Measurements from ENCODE around the gene SLC3A2. TPM values are rescaled to one million over a fixed set of nuclear protein-coding genes. Genes with fewer than 3 reads are reported as not detected.
"Not testable (repeated sequence)": the region's sequence is repeated elsewhere in the genome, so short reads cannot be mapped to it uniquely, and the experiment has no call there.

The SLC3A2 gene
- 100 to 1,000 TPM; 730 to 898 TPM for total RNA-seq

DNA sequence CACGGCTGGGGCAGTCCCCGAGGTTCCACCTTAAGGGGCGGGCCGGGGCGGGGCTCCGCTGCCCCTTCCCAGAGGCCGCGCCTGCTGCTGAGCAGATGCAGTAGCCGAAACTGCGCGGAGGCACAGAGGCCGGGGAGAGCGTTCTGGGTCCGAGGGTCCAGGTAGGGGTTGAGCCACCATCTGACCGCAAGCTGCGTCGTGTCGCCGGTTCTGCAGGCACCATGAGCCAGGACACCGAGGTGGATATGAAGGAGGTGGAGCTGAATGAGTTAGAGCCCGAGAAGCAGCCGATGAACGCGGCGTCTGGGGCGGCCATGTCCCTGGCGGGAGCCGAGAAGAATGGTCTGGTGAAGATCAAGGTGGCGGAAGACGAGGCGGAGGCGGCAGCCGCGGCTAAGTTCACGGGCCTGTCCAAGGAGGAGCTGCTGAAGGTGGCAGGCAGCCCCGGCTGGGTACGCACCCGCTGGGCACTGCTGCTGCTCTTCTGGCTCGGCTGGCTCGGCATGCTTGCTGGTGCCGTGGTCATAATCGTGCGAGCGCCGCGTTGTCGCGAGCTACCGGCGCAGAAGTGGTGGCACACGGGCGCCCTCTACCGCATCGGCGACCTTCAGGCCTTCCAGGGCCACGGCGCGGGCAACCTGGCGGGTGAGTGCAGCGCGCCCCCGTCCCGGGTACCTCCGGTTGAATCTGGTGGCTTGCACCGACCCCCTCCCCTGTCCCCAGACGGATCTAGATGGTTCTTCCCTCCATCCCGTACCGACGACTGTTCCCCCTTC lies at the start of gene SLC3A2:
TSS of gene SLC3A2 (plus strand) at position 94 of the 776 bp plus-strand sequence. CDS start at position 222, 128 bp downstream.
- peaks cover 49% of the 10 kb centered on the region for H3K4me1 Mint-ChIP-seq (ENCODE audit: low read depth)
- no peaks in the 10 kb centered on the region for H3K27me3 Mint-ChIP-seq (ENCODE audit: low read depth)
- peak; percentile 80 to 84 for ATAC-seq (replicated peaks in 1 of 2)
- peak within 1 kb of the TSS; percentile 99 for H3K27ac Mint-ChIP-seq
- peaks cover 38 to 51% of the 10 kb centered on the region in 2 donors for H3K36me3 Mint-ChIP-seq (ENCODE audit: insufficient read depth in 2 of 2)
- DNase-seq, result peak; percentile 89 to 92
- peak within 1 kb of the TSS; percentile 98 to 99 for H3K4me3 Mint-ChIP-seq
- no peaks in the 10 kb centered on the region for H3K9me3 Mint-ChIP-seq

GRCh38 chr11:62830904-62831519 lies 49.7 kb upstream of the SLC3A2 start:
- Mint-ChIP-seq H3K9me3 (no peaks in the 10 kb centered on the region), H3K4me3 (peak overlapping the region; percentile 87 to 100), H3K4me1 (ENCODE audit: low read depth) (peaks cover 38% of the 10 kb centered on the region), H3K27me3 (ENCODE audit: low read depth) (no peaks in the 10 kb centered on the region), H3K27ac (peak overlapping the region; percentile 96), H3K36me3 (ENCODE audit: insufficient read depth in 2 of 2) (peaks cover 9 to 24% of the 10 kb centered on the region in 2 donors)
- ATAC-seq (replicated peaks in 1 of 2), result no peak
- no peak for DNase-seq

GRCh38 chr11:62831520-62832335 lies 49.0 kb upstream of the SLC3A2 start, which contains the start of gene STX5:
TSS of gene STX5 (minus strand) at chr11:62832051. CDS start at chr11:62831243, 808 bp downstream.
- Mint-ChIP-seq H3K4me1 (ENCODE audit: low read depth) (peaks cover 41% of the 10 kb centered on the region), H3K27me3 (ENCODE audit: low read depth) (no peaks in the 10 kb centered on the region), H3K36me3 (ENCODE audit: insufficient read depth in 2 of 2) (peaks cover 9 to 26% of the 10 kb centered on the region in 2 donors), H3K9me3 (no peaks in the 10 kb centered on the region), H3K27ac (peak within 1 kb of the TSS; percentile 96), H3K4me3 (peak within 1 kb of the TSS; percentile 87 to 100)
- ATAC-seq (replicated peaks in 1 of 2), result peak; percentile 90 to 93
- peak; percentile 100 for DNase-seq

DNA sequence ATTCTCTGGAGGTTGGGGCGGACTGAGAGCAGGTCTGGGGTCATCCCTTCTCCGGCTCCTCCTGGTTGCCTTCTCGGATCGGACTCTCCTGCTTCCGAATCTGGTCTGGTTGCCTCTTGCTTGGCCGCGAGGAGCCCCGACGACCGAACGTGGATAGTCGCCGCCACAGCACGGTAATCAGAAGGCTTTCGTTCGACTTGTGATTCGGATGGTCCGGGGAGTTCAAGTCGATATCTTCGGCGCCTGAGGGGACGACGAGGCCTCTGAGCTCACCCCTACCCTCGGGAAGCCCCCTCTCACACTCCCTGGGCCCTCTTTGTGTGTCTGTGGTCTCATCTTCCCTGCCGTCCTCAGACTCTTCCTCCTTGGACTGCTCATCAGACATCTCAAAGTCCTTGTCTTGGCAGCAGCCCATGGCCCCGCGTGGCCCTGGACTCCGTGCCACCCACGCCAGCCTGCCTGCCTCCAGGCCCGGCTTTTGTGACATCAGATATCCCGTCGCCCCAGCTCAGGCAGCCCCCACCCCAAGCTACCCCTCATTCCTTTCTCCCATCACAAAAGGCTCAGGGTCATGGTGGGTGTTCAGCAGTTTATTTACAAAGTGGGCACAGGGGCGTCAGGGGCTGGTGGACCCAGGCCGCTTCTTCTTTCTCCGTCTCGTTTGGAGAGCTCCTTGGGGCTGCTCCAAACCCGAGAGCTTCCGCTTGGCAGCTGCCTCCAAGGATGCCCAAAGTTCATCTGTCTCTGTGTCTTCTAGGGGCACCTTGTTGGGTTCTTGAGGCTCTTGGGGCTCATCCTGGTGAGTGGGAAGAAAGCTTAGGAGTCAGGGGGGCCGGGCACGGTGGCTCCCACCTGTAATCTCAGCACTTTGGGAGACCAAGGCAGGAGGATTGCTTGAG lies 48.1 kb upstream of the SLC3A2 start, which contains the start of gene TEX54:
TSS of gene TEX54 (minus strand) at position 506 of the 899 bp plus-strand sequence.
- ATAC-seq (replicated peaks in 1 of 2), result no peak

DNA sequence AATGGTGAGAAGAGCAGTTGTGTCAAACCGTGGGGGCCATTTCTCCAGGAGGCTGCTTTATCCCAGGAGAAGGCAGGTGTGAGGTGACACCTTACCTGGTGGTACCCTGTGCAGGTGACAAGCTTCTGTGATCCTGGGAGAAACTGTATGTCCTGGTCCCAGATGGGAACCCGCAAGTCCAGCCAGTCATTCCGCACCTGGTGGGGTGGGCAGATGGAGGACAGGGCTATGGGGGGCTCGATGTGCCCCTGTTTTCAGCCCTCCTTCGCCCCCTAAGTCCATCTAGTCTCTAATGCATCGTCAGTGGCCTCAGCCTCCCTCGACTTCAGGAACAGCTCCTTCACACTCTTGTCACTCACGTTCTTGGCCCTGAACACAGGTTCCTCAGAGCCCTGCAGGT lies 45.4 kb upstream of the SLC3A2 start:
- ATAC-seq (replicated peaks in 1 of 2), result no peak
- Mint-ChIP-seq H3K4me1 (ENCODE audit: low read depth) (peaks cover 57% of the 10 kb centered on the region), H3K9me3 (no peaks in the 10 kb centered on the region), H3K4me3 (no peak overlapping the region), H3K36me3 (ENCODE audit: insufficient read depth in 2 of 2) (peaks cover 12 to 24% of the 10 kb centered on the region in 2 donors), H3K27ac (no peak overlapping the region), H3K27me3 (ENCODE audit: low read depth) (no peaks in the 10 kb centered on the region)
- DNase-seq, result no peak

More for the DNA sequence above, 48.1 kb upstream of the SLC3A2 start, which contains the start of gene TEX54:
- Mint-ChIP-seq H3K4me3 (peak within 1 kb of the TSS; percentile 87 to 100), H3K27ac (peak within 1 kb of the TSS; percentile 96), H3K36me3 (ENCODE audit: insufficient read depth in 2 of 2) (peaks cover 8 to 23% of the 10 kb centered on the region in 2 donors), H3K27me3 (ENCODE audit: low read depth) (no peaks in the 10 kb centered on the region), H3K9me3 (no peaks in the 10 kb centered on the region), H3K4me1 (ENCODE audit: low read depth) (peaks cover 47% of the 10 kb centered on the region)
- no peak for DNase-seq

- H3K36me3 Mint-ChIP-seq (ENCODE audit: insufficient read depth in 2 of 2), result peaks cover 10 to 15% of the 10 kb centered on the region in 2 donors
- ATAC-seq (replicated peaks in 1 of 2) (peak; percentile 28 to 33), DNase-seq (peak; percentile 89 to 90)
- H3K4me1 Mint-ChIP-seq (ENCODE audit: low read depth), result peaks cover 49% of the 10 kb centered on the region
- H3K27me3 Mint-ChIP-seq (ENCODE audit: low read depth), result no peaks in the 10 kb centered on the region
- H3K27ac Mint-ChIP-seq, result no peak within 1 kb of the TSS
- H3K4me3 Mint-ChIP-seq, result no peak within 1 kb of the TSS
- H3K9me3 Mint-ChIP-seq, result no peaks in the 10 kb centered on the region
Measured at GRCh38 chr11:62839050-62839945, 41.4 kb upstream of the SLC3A2 start, which contains the start of gene WDR74. TSS of gene WDR74 (minus strand) at chr11:62839590. CDS start at chr11:62839570, 20 bp downstream.

DNA sequence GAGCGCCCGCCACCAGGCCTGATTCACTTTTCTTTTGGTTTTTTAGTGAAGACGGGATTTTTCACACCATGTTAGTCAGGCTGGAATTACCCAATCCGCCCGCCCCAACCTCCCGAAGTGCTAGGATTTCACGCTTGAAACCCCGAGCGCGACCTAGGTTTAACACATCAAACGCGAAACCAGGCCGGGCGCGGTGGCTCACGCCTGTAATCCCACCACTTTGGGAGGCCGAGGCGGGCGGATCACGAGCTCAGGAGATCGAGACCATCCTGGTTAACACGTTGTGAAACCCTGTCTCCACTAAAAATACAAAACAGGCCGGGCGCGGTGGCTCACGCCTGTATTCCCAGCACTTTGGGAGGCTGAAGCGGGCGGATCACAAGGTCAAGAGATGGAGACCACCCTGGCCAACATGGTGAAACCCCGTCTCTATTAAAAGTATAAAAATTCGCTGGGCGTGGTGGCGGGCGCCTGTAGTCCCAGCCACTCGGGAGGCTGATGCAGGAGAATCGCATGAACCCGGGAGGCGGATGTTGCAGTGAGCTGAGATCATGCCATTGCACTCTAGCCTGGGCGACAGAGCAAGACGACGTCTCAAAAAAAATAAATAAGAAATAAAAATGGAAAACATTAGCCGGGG lies 39.9 kb upstream of the SLC3A2 start:
- peak; percentile 43 to 52 for ATAC-seq (replicated peaks in 1 of 2)
- H3K27me3 Mint-ChIP-seq (ENCODE audit: low read depth); H3K4me3 Mint-ChIP-seq; H3K9me3 Mint-ChIP-seq; H3K27ac Mint-ChIP-seq: not testable (repeated sequence)
- Mint-ChIP-seq H3K36me3 (ENCODE audit: insufficient read depth in 2 of 2) (peaks cover 7 to 11% of the 10 kb centered on the region in 2 donors), H3K4me1 (ENCODE audit: low read depth) (peaks cover 42% of the 10 kb centered on the region)
- DNase-seq, result peak; percentile 92 to 96

GRCh38 chr11:62841361-62842170 lies 39.1 kb upstream of the SLC3A2 start:
- ATAC-seq (replicated peaks in 1 of 2), result peak; percentile 74 to 77

GRCh38 chr11:62842171-62842741 lies 38.4 kb upstream of the SLC3A2 start:
- Mint-ChIP-seq H3K36me3 (ENCODE audit: insufficient read depth in 2 of 2) (peaks cover 7 to 9% of the 10 kb centered on the region in 2 donors), H3K9me3 (no peaks in the 10 kb centered on the region), H3K27ac (no peak overlapping the region), H3K4me3 (no peak overlapping the region), H3K4me1 (ENCODE audit: low read depth) (peaks cover 36% of the 10 kb centered on the region), H3K27me3 (ENCODE audit: low read depth) (no peaks in the 10 kb centered on the region)
- DNase-seq, result peak; percentile 57 to 68
- ATAC-seq (replicated peaks in 1 of 2), result no peak

More at GRCh38 chr11:62841361-62842170, 39.1 kb upstream of the SLC3A2 start:
- peaks cover 40% of the 10 kb centered on the region for H3K4me1 Mint-ChIP-seq (ENCODE audit: low read depth)
- H3K27me3 Mint-ChIP-seq (ENCODE audit: low read depth), result no peaks in the 10 kb centered on the region
- no peaks in the 10 kb centered on the region for H3K9me3 Mint-ChIP-seq
- H3K27ac Mint-ChIP-seq, result no peak overlapping the region
- DNase-seq, result peak; percentile 83 to 87
- H3K4me3 Mint-ChIP-seq, result no peak overlapping the region
- peaks cover 7 to 11% of the 10 kb centered on the region in 2 donors for H3K36me3 Mint-ChIP-seq (ENCODE audit: insufficient read depth in 2 of 2)

DNA sequence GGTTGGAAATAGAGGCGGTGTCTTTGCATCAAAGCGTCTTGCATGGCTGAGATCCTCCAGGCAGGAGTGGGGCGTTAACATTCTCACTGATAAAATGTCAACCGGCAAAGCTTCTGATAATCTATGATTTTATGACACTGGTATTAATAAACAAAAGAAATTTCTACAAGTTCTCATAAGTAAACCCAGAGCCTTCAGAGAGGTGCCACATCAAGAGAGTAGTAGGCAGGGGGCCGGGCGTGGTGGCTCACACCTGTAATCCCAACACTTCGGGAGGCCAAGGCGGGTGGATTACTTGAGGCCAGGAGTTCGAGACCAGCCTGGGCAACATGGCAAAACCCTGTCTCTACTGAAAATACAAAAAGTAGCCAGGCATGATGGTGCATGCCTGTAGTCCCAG lies 37.8 kb upstream of the SLC3A2 start:
- not testable (repeated sequence) for DNase-seq; H3K27ac Mint-ChIP-seq; H3K36me3 Mint-ChIP-seq (ENCODE audit: insufficient read depth in 2 of 2); H3K27me3 Mint-ChIP-seq (ENCODE audit: low read depth); ATAC-seq (replicated peaks in 1 of 2); H3K9me3 Mint-ChIP-seq; H3K4me3 Mint-ChIP-seq
- H3K4me1 Mint-ChIP-seq (ENCODE audit: low read depth), result peaks cover 30% of the 10 kb centered on the region

All from activated T-cell treated with anti-CD3 and anti-CD28 coated beads, Interleukin-2, amount 50 U/mL, for 72 hours (primary cell).